PC-9 (cell line): ENCODE results near the gene SLC25A26. TPM values are rescaled to one million over a fixed set of nuclear protein-coding genes. Genes with fewer than 3 reads are reported as not detected.
"Not testable (repeated sequence)": the region's sequence is repeated elsewhere in the genome, so short reads cannot be mapped to it uniquely, and the experiment has no call there.

Experiments
- BruUV-seq: library from RNA; stranded (reverse); fragments of 400-500 nt; replicated peaks from 2 replicates; lab custom pipeline; 2021; lab: Mats Ljungman, UMichigan
- CTCF ChIA-PET: fragments of 300-600 bp; sonication (Branson Sonifier 250); formaldehyde crosslinking; loops from one replicate; lab custom pipeline; 2022; ENCODE audit warnings: antibody characterized with exemption; lab: Charles Lee
- POLR2A ChIA-PET: fragments of 300-600 bp; sonication (Branson Sonifier 250); formaldehyde crosslinking; loops from one replicate; lab custom pipeline; 2022; ENCODE audit warnings: antibody characterized with exemption; ENCODE audit not compliant: unreplicated experiment; lab: Charles Lee
- DNase-seq, 2 experiments: peaks; one replicate each; pipeline versions ENCODE4 v3.0.0 to v3.0.0-alpha.2; 2015 to 2022; ENCODE audit warnings: mixed read lengths in 1 of 2
- H2AFZ ChIP-seq: fragments of 200-600 bp; sonication (generic); 2 replicates; pipeline ENCODE4 v1.8.1; 2017; ENCODE audit warnings: antibody characterized with exemption
- H3F3A ChIP-seq: fragments of 200-600 bp; sonication (generic); 2 replicates; pipeline ENCODE4 v1.8.1; 2017; ENCODE audit warnings: antibody characterized with exemption, mild to moderate bottlenecking, low read depth; ENCODE audit not compliant: insufficient read depth
- H3K27ac ChIP-seq: fragments of 200-600 bp; sonication (generic); 2 replicates; pipeline ENCODE4 v1.6.1; 2016; ENCODE audit warnings: mixed run types
- H3K27me3 ChIP-seq: fragments of 200-600 bp; sonication (generic); 2 replicates; pipeline ENCODE4 v1.6.1; 2016; ENCODE audit warnings: low read depth, mixed run types; ENCODE audit not compliant: insufficient read depth
- H3K36me3 ChIP-seq: fragments of 200-600 bp; sonication (generic); 2 replicates; pipeline ENCODE4 v1.6.1; 2016; ENCODE audit warnings: low read depth, mixed run types
- H3K4me1 ChIP-seq: fragments of 200-600 bp; sonication (generic); replicated peaks from 2 replicates; pipeline ENCODE4 v1.6.1; 2016; ENCODE audit warnings: mixed run types; ENCODE audit not compliant: insufficient read depth
- H3K4me2 ChIP-seq: fragments of 200-600 bp; sonication (generic); 2 replicates; pipeline ENCODE4 v1.6.1; 2017; ENCODE audit warnings: mixed run types
- H3K4me3 ChIP-seq: fragments of 200-600 bp; sonication (generic); 2 replicates; pipeline ENCODE4 v1.6.1; 2016; ENCODE audit warnings: mixed run types
- H3K79me2 ChIP-seq: fragments of 200-600 bp; sonication (generic); 2 replicates; pipeline ENCODE4 v1.6.1; 2017; ENCODE audit warnings: low read depth, mixed run types
- H3K9me2 ChIP-seq: fragments of 200-600 bp; sonication (generic); 2 replicates; pipeline ENCODE4 v1.8.1; 2017; ENCODE audit warnings: mild to moderate bottlenecking; ENCODE audit not compliant: insufficient read depth
- H3K9me3 ChIP-seq: fragments of 200-600 bp; sonication (generic); 2 replicates; pipeline ENCODE4 v1.8.1; 2016; ENCODE audit warnings: low read depth; ENCODE audit not compliant: insufficient read depth
- H4K20me1 ChIP-seq: fragments of 200-600 bp; sonication (generic); 2 replicates; pipeline ENCODE4 v1.8.1; 2017; ENCODE audit not compliant: insufficient read depth
- EZH2 ChIP-seq: fragments of 200-600 bp; sonication (generic); IDR thresholded peaks from 2 replicates; pipeline ENCODE4 v1.8.0; 2017; ENCODE audit warnings: antibody characterized with exemption, low read depth
- intact Hi-C: fragments of 100-400 bp; cut with micrococcal nuclease; formaldehyde crosslinking; loops from one replicate; pipeline ENCODE4 v1.10.0; 2022; ENCODE audit not compliant: unreplicated experiment
- total RNA-seq: library from RNA; stranded (reverse); gene quantifications from 2 replicates; pipeline ENCODE4 v1.2.3, GENCODE V29; 2021
- TF ChIP-seq, protein P1 (sequence below): fragments of 200-600 bp; sonication (generic); conservative IDR thresholded peaks from 2 replicates; pipeline ENCODE4 v1.6.1; 2017; ENCODE audit warnings: mixed run types, antibody characterized with exemption, mild to moderate bottlenecking, moderate library complexity

The SLC25A26 gene
- total RNA-seq, 1 experiment from 2014 or later, result 20.8 TPM

DNA sequence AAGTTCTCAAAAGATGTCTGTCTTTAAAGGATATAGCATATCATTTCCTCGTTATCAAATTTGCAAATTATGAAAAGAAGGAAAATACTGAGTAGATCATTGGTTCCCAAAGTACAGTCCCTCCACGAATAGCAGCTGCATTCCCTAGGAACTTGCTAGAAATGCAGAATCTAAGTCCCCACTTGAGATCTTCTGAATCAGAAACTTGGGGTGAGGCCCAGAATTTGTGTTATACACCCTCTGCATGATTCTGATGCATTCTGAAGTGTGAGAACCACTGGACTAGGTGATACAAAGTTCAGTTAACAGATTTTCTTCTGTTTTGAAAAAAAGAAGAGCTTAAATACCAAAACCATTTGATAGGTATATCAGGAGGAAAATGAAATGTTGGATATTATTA lies 77.1 kb downstream of the SLC25A26 start:
- BruUV-seq, result no TSS peak
- H3K9me3 ChIP-seq, result no peaks in the 10 kb centered on the region
- no peak overlapping the region for H3K4me3 ChIP-seq
- H3K27ac ChIP-seq, result no peak overlapping the region
- ChIA-PET POLR2A (no interaction called here), CTCF (interaction anchor here (0.5 to 0.6 kb wide), 2 partner anchors 26 to 524 kb away, joined by 3 read pairs; no protein-coding TSS in a partner anchor)
- no peak for TF ChIP-seq EZH2
- TF ChIP-seq, protein P1, sequence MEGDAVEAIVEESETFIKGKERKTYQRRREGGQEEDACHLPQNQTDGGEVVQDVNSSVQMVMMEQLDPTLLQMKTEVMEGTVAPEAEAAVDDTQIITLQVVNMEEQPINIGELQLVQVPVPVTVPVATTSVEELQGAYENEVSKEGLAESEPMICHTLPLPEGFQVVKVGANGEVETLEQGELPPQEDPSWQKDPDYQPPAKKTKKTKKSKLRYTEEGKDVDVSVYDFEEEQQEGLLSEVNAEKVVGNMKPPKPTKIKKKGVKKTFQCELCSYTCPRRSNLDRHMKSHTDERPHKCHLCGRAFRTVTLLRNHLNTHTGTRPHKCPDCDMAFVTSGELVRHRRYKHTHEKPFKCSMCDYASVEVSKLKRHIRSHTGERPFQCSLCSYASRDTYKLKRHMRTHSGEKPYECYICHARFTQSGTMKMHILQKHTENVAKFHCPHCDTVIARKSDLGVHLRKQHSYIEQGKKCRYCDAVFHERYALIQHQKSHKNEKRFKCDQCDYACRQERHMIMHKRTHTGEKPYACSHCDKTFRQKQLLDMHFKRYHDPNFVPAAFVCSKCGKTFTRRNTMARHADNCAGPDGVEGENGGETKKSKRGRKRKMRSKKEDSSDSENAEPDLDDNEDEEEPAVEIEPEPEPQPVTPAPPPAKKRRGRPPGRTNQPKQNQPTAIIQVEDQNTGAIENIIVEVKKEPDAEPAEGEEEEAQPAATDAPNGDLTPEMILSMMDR, result no peak
- H3F3A ChIP-seq, result no peaks in the 10 kb centered on the region
- H3K9me2 ChIP-seq, result no peaks in the 10 kb centered on the region
- H3K27me3 ChIP-seq, result no peaks in the 10 kb centered on the region
- H2AFZ ChIP-seq, result no peak overlapping the region
- H4K20me1 ChIP-seq, result no peaks in the 10 kb centered on the region
- H3K4me1 ChIP-seq, result no peaks in the 10 kb centered on the region
- H3K79me2 ChIP-seq, result no peaks in the 10 kb centered on the region
- intact Hi-C loops, result no loop called here
- H3K36me3 ChIP-seq, result no peaks in the 10 kb centered on the region
- H3K4me2 ChIP-seq, result no peak overlapping the region
- DNase-seq, result no peak

DNA sequence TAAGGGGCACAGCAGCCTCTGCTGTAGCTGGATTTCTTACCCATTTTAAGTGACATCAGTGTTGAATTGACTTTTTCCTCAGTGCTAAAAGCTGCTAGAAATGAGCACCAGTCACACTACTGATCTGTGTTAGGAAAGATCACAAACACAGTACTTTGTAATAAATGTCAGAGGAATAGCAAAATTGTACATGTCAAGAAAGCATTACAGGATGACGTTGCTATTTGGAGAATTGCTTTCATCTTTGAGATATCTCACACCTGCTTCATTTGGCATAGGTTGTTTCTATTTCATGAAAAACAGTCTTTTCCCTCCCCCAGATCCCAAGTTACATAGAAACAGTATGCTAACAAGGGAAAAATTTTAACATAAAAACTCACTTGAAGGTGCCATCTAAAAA lies 77.8 kb downstream of the SLC25A26 start:
- Histone ChIP-seq H4K20me1 (no peaks in the 10 kb centered on the region), H3K36me3 (no peaks in the 10 kb centered on the region), H3K9me2 (no peaks in the 10 kb centered on the region), H3K27ac (no peak overlapping the region), H3K4me1 (no peaks in the 10 kb centered on the region), H3F3A (no peaks in the 10 kb centered on the region), H3K27me3 (no peaks in the 10 kb centered on the region), H3K4me3 (no peak overlapping the region), H3K4me2 (no peak overlapping the region), H2AFZ (no peak overlapping the region), H3K79me2 (no peaks in the 10 kb centered on the region), H3K9me3 (no peaks in the 10 kb centered on the region)
- BruUV-seq, result no TSS peak
- intact Hi-C loops, result no loop called here
- TF ChIP-seq EZH2, result no peak
- TF ChIP-seq, protein P1, result no peak
- ChIA-PET CTCF (interaction anchor here (0.6 kb wide), 1 partner anchor 26 kb away, joined by 3 read pairs; no protein-coding TSS in a partner anchor), POLR2A (no interaction called here)
- DNase-seq, result no peak

DNA sequence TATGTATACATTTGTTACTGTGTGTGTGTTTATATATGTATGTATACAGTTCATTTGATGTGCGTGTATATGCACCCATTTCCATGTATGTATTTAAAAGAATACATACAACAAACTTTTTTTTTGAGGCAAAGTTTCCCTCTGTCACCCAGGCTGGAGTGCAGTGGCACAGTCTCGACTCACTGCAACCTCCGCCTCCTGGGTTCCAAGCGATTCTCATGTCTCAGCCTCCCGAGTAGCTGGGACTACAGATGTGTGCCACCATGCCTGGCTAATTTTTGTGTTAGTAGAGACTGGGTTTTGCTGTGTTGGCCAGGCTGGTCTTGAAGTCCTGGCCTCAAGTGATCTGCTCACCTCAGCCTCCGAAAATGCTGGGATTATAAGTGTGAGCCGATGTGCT lies 78.3 kb downstream of the SLC25A26 start:
- H3K36me3 ChIP-seq, H3K4me1 ChIP-seq, H3K4me2 ChIP-seq, H3K27me3 ChIP-seq, H3K9me2 ChIP-seq, BruUV-seq, H2AFZ ChIP-seq, CTCF ChIA-PET, H3K4me3 ChIP-seq, DNase-seq, H3K27ac ChIP-seq, POLR2A ChIA-PET, H4K20me1 ChIP-seq, H3K9me3 ChIP-seq, intact Hi-C loops, H3F3A ChIP-seq, H3K79me2 ChIP-seq: not testable (repeated sequence)

DNA sequence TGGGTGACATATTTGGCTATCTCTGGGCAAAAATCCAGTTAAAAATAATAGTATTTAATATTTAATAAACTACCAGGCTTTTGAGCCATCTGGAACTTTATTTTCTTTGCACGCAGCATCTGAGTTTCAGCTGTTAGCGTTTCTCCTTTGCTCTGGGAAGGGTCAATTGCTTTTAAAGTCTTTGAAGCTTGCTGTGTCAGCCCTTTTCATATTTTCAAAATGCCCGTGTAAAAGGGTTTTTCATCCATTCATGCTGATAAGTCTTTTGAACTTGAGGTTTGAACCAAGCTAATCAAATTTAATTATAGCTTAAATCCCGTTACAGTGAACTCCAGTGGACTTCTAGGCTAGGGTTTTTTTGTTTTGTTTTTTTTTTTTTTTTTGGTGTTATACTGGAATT lies 79.1 kb downstream of the SLC25A26 start:
- intact Hi-C loops, result no loop called here
- Histone ChIP-seq H2AFZ (no peak overlapping the region), H3K79me2 (no peaks in the 10 kb centered on the region), H3K4me3 (no peak overlapping the region), H3K9me2 (no peaks in the 10 kb centered on the region), H4K20me1 (no peaks in the 10 kb centered on the region), H3K27ac (no peak overlapping the region), H3F3A (no peaks in the 10 kb centered on the region), H3K4me2 (no peak overlapping the region), H3K27me3 (no peaks in the 10 kb centered on the region), H3K36me3 (no peaks in the 10 kb centered on the region), H3K9me3 (no peaks in the 10 kb centered on the region), H3K4me1 (no peaks in the 10 kb centered on the region)
- ChIA-PET CTCF (no interaction called here), POLR2A (no interaction called here)
- TF ChIP-seq EZH2, result no peak
- TF ChIP-seq, protein P1, result no peak
- no peak for DNase-seq
- no TSS peak for BruUV-seq
